GM21515 (cell line): ENCODE data around the gene MCRIP2.
A peak's percentile ranks its signal among the peaks of the same experiment; 100 is the strongest.

Experiments used
- ATAC-seq: cut with Tn5 transposase; IDR thresholded peaks from one replicate; pipeline ENCODE4 v1.9.1; 2021; ENCODE audit not compliant: unreplicated experiment

The MCRIP2 gene

DNA sequence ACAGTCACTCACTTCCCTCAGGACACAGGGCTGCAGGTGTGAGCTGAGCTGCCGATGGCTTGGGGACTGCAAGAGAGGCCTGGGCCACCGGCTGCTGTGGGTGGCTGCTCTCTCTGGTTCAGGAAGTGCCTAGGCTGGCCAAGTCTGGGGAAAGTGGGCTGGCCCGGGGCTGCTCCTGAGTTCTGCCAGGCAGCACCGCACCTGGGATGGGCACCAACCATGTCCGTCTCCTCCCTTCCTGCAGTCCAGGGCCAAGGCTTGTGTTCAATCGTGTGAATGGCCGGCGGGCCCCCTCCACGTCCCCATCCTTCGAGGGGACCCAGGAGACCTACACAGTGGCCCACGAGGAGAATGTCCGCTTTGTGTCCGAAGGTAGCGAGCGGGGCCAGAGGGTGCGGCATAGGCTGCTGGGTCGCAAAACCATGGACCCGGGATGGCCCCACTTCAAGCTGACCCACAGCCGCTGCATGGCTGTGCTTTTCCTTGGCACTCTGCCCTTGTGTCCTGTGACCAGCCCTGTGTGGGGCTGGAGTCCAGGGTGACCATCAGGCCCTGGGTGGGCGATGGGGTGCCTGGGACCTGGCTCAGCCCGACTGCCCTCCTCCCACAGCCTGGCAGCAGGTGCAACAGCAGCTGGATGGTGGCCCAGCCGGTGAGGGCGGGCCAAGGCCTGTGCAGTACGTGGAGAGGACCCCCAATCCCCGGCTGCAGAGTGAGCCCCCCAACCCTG lies 5.7 kb downstream of the MCRIP2 start:
- ATAC-seq, result no peak

DNA sequence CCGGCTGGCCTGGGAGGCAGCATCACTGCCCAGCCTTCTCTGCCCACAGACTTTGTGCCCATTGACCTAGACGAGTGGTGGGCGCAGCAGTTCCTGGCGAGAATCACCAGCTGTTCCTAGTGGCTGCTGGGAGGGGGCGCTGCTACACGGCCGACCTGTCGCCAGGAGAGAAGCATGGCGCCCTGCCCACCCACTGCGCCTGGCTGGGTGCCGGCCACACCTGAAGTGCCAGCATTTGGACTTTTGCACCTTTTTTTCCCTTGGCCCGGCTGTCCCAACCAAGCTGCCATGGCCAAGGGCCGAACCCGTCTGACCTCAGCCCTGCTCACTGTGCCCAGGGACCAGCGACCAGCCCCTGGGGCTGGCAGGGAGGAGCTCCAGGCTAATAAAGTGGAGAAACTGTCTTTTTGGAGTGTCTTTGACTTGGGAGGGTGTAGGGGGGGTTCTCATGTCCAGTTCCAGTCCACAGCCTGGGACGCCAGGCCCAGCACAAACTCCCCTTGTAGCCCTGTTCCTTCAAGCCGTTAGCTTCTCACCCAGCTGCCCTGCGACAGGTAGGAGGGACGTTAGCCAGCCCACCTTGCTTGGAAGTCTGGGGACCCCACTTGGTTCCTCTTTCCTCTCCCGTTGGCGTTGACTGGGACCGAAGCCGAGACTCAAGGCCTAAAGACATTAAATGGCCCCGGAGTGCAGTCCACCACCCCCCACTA lies 6.6 kb downstream of the MCRIP2 start:
- no peak for ATAC-seq

DNA sequence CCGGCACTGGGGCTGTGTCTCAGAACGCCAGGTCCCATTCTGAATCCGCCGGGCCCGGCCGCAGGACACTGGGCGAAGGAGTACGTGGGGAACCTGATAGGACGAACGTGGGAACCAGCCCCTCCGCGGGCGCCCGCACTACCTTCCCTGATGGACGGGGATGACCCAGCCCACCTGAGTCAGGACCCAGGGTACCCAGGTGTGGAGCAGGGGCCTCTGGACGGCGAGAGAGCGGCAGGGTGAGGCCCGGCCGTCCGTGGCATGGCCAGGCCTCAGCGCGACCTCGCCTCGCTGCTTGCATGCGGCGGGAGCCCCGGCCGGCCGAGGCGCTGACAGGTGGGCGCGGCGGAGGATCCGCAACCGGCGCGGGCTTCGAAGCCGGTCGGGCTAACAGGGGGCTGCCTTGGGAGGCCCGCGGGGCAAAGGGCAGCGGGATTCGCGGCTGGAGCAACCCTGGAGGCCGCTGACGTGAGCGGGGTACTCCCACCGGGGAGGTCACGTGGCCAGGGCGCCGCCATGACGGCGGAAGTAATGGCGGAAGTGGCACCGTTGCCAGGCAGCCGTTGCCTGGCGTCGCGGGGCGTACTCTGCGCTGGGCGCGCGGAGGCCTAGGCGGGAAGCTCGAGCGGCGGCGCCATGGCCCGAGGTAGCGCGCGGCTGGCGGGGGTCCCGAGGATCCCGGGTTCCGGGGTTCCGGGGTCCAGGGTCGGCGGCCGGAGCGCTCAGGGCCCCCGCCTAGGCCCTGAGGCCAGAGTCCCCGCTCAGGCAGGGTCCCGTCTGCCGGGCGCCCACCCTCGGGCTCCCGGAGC lies 7.4 kb downstream of the MCRIP2 start, which contains the start of gene WDR90:
WDR90 (plus strand) TSS at position 585 of the 809 bp plus-strand sequence; CDS start at position 637, 52 bp downstream.
- ATAC-seq, result peak; percentile 64

DNA sequence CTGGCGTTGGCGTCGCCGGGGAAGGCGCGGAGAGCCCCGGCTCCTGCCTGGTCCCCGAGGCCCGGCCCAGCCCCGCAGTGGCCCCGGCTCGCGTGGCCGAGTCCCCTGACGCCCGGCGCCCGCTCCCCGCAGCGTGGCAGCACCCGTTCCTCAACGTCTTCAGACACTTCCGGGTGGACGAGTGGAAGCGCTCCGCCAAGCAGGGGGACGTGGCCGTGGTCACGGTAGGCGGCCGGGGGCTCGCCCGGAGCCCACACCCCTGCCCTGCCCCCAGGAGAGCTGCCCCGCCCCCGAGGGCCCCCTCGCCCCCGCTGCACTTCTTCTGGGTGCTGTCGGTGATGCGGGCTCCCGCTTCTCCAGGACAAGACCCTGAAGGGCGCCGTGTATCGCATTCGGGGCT lies 8.0 kb downstream of the MCRIP2 start:
- peak; percentile 6 for ATAC-seq

DNA sequence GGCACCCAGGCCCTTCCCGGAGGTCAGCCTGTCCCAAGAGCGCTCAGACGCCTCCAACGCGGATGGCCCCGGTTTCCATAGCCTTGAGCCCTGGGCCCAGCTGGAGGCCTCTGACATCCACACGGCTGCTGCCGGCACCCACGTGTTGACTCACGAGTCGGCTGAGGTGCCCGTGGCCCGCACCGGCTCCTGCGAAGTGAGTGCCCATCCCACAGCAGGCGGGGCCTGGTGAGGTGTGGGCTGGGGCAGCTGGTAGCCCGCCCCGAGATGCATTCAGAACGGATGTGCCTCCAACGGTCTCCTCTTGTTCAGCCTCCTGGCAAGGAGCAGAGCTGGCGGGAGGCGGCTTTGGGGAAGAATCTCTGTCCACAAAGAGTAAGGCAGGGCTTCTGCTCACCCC lies 10.2 kb downstream of the MCRIP2 start:
- no peak for ATAC-seq

DNA sequence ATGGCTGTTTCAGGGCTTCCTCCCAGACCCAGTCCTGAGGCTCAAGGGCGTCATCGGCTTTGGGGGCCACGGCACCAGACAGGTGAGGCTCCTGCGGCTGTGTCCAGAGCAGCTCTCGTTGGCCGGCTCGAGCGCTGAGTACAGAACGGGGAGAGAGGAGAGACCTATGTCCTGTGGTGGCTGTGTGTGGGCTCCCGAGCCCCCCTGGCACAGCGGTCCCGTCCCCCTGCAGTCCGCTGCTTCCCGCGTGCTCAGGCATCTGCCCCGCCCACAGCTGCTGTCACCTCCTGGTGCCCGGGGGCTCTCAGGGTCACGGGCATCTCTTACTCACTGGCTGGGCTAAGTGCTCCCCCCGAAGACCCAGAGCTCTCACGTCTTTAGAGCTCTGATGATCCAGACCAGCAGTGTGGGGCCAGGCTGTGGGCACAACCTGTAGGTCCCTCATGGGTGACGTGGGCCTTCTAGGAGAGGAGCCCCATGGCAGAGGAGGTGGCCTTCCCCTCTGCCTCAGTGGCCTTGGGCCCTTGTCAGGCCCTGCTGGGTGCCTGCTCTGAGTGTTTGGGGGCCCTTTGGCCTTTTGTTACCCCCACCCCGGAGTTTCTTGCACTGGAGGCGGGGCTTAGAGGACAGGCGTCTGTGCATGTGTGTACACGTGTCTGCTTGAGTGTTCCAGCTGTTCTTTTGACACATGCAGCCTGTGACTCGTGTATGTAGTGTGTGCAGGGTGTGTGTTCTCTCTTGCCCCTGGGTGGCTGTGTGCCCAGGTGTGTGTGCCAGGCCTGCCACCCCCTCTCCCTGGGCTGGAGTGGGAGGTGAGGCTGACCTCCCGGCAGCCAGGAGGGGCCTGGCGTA lies 11.1 kb downstream of the MCRIP2 start:
- no peak for ATAC-seq

DNA sequence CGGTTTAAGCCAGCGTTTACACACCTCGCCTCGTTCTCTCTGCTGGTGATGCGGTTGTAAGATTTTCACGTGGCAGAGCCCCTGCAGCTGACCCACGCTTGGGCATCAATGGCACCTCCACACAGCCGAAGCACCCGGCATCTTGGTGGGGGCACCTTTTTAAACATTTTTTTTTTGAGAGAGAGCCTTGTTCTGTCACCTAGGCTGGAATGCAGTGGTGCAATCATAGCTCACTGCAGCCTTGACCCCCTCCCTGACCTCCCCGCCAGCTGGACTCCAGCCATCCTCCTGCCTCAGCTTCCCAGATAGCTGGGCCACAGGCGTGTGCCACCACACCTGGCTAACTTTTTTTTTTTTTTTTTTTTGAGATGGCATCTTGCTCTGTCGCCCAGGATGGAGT lies 12.4 kb downstream of the MCRIP2 start:
- no peak for ATAC-seq

DNA sequence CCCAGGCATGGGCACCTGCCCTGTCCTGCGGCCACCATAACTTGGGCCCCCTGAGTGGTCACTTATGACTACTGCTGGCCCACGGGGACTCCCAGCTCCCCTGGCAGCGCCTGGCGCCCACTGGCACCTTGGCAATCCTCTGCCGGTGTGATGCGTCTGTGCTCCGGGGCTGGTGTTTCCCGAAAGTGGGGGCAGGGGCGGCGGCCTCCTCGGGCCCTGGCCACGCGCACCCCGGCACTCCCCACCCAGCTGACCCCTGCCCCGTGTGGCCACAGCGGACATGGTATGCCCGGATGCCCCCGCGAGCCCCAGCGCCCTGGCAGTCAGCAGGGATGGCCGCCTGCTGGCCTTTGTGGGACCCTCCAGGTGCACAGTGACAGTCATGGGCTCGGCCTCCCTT lies 15.9 kb downstream of the MCRIP2 start:
- no peak for ATAC-seq

DNA sequence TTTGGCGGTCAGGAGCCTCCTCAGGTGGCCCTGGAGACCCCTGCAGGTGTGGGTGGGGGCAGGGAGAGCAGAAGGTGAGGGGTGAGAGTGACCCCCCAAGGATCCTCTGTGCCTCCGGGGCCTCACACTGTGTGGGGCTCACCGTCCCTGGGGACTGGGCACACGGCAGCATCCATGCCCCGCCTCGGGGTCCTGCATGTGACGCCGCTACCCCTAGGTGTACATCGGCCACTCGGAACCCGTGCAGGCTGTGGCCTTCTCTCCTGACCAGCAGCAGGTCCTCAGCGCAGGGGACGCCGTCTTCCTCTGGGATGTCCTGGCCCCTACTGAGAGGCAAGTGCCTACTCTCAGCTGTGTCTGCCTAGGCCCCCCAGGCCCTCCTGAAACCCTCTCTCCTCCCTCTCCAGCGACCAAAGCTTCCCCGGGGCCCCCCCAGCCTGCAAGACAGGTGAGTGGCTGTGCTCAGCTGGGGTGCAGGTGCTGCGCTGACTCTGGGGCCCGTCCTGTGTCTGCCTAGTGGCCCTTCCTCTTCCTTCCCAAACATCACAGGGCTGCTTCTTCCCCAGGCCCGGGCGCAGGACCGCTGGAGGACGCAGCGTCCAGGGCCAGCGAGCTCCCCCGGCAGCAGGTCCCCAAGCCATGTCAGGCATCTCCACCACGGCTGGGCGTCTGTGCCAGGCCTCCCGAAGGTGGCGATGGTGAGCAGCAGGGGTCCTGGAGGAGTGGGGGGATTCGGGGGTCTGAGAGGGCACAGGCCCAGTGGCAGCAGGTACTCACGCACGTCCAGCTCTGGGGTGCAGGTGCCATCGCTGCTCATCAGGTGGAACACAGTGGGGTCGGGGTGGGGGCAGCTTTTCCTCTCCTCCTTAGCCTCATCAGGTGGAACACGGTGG lies 17.3 kb downstream of the MCRIP2 start:
- ATAC-seq, result no peak

DNA sequence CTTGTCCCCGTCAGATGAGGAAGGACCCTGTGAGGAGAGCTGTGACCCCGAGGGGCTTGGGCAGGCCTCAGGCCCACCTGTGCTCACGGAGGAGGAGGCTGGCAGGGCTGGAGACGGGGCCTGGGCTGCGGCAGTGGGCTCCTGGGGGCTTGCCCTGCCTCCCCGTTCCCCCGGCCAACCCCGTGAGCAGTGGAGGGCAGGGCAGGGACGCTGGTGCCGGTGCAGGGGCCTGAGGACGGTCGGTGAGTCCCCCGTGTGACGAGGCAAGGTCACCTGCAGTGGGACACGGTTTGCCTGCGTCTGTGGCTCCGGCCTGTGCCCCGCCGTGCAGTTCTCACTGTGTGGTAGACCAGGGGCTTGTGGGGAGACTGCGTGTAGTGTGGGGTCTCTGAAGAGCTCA lies 18.0 kb downstream of the MCRIP2 start:
- no peak for ATAC-seq

DNA sequence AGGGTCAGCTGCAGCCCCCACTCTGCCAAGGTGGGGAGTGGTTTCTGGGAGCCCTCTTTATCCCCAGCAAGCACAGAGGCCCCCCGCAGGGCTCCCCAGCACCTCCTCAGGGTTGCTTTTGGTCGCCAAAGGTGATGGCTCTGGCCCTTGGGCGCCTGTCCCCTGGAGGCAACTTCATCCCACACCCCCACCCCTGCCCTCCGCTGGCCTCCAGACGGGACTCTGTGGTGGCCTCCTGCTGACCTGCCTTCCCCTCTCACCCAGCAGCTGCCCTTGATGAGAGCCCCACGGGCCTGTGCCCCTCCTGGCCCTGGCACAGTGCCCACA lies 18.5 kb downstream of the MCRIP2 start:
- ATAC-seq, result no peak

DNA sequence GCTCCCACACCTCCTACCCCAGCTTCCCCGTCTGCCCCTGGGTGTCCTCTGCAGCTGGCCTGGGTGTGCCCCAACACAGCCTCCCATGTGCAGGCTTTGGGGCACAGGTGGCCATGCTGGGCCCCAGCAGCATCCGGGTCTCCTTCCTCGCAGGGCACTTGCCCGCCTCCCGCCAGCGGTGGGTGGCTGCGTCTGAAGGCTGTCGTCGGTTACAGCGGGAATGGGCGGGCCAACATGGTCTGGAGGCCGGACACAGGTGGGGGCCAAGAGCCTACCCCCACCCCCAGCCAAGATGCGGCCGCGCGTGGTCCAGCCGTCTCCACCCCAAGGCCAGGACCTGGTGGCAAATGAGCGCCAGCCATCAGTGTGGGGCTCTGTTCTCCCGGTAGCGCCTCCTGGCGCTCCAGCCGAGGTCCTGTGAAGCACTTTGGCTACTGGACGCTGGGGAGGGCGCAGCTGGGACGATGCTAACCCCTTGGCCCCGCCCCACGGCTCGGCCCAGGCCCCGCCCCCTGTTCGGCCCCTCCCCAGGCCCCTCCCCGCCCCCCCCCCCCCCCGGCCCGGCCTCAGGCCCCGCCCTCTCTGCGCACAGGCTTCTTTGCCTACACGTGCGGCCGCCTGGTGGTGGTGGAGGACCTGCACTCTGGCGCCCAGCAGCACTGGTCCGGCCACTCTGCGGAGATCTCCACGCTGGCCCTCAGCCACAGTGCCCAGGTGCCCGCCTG lies 19.0 kb downstream of the MCRIP2 start:
- no peak for ATAC-seq

DNA sequence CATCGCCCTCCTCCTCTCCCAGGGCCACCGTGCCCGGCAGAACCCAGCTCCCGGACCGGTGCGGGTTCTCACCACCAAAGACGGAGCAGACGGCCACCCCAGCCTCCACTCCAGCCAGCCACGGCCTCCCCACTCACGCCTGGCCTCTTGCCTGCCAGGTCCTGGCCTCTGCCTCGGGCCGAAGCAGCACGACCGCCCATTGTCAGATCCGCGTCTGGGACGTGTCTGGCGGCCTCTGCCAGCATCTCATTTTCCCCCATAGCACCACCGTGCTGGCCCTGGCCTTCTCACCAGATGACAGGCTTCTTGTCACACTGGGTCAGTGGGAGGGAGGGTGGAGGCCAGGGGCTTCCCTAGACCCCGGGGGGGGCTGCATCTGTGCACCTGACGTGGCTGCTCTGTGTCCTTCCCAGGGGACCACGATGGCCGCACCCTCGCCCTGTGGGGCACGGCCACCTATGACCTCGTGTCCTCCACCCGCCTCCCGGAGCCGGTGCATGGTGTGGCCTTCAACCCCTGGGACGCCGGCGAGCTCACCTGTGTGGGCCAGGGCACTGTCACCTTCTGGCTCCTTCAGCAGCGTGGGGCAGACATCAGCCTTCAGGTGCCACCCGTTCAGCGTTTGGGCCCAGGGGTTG lies 19.7 kb downstream of the MCRIP2 start:
- ATAC-seq, result no peak

DNA sequence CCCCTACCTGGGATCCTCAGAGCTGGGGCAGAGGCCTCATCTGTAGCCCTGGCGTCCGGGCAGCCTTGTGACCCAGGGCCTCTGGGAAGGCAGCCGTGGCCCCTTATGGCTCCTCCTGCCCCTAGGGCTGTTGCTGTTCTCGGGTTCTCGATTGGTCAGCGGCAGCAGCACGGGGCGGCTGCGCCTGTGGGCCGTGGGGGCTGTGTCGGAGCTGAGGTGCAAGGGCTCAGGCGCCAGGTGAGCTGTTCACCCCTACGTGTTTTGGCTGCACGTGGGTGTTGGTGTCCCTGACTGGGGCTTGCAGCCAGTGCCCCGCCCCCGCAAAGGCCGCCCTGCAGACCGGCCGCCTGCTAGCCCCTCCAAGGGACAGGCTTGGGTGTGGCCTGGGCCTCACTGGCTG lies 20.5 kb downstream of the MCRIP2 start:
- no peak for ATAC-seq

DNA sequence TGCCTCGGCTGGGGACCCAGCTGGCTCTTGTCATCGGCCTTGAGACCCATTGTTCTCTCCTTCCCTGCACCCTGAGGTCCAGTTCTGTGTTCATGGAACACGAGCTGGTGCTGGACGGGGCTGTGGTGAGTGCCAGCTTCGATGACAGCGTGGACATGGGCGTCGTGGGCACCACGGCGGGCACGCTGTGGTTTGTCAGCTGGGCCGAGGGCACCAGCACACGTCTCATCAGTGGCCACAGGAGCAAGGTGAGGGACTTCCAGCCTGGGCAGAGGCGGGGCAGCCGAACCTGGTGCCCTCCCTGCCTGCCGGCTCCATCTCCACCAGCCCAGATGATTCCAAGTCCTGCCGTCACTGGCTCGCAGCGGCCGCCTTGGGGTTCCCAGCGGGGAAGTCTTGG lies 21.0 kb downstream of the MCRIP2 start:
- no peak for ATAC-seq

DNA sequence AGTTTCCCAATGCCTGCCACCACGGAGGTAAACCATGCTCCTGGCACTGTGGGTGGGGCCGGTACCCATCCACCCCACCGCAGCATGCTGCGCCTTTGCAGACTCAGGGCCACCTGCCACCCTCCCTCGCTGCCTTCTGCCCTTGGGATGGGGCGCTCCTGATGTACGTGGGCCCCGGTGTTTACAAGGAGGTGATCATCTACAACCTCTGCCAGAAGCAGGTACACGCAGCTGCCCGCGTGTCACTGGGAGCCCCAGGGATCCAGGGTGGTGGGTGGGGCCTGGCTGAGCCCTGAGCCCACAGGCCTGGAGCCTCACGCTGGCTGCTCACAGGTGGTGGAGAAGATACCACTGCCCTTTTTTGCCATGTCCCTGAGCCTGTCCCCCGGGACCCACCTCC lies 24.9 kb downstream of the MCRIP2 start:
- ATAC-seq, result no peak

DNA sequence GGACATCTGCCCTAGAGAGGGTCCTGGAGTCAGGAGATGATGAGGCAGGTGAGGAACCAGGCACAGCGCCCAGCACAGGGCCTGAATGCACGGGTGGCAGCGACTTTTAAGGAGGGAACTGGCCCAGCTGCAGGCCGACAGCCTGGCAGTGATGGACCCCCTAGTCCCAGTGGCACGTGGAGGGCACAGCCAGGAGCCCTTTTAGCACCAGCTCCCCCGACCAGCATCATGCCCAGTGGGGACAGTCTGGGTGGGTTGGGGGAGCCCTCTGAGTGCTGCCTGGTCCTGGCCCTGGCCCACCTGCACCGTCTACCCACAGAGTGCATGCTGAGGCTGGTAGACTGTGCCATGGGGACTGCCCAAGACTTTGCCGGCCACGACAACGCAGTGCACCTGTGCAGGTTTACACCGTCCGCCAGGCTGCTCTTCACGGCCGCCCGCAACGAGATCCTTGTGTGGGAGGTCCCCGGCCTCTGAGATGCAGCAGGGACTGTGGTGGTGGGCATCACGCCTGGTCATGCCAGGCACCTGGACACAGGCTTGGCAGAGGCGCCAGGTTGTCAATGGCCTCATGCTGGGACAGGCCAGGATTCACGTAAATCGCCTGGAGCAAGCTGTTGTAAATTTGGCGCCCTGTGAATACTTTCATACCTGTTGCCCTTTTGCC lies 25.6 kb downstream of the MCRIP2 start:
- no peak for ATAC-seq

DNA sequence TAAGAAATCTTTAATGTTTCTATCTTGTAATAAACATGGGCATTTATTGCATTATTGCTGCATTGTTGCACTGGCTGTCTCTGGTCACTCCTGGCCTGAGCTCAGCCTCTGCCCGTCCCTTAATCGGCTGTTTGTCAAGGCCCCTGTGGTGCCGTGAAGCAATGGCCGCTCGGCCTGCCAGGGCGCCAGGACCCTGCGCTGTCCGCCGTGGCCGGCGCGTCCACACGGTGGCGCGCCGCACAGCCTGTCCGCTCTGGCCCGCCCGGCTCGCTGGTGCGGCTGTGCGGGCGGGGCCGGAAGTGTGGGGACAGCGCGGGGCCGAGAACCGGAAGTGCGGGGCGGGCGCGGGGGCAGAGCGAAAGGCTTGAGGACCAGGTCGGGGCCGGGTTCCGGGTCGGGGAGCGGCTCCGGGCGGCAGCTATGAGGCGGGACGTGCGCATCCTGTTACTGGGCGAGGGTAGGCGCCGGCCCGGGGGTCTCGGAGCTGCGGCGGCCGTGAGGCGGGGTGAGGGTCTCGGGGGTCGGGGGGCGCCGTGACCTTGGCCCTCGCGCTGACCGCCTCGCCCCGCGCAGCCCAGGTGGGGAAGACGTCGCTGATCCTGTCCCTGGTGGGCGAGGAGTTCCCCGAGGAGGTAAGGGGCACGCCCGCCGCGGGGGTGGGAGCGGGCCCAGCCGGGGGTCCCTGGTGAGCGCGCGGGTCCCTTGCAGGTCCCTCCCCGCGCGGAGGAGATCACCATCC lies 26.3 kb downstream of the MCRIP2 start, which contains the start of gene RHOT2:
RHOT2 (plus strand) TSS at position 353 of the 739 bp plus-strand sequence; CDS start at position 421, 68 bp downstream.
- ATAC-seq, result no peak
